Measurements from ENCODE around the gene MYLK4. TPM values are rescaled to one million over a fixed set of nuclear protein-coding genes. Genes with fewer than 3 reads are reported as not detected.

The MYLK4 gene
- total RNA-seq: 0.91 TPM
- polyA plus RNA-seq: under 1 TPM in 2 of 4 donors, not detected in 2; 0.20 to 0.37 TPM

DNA sequence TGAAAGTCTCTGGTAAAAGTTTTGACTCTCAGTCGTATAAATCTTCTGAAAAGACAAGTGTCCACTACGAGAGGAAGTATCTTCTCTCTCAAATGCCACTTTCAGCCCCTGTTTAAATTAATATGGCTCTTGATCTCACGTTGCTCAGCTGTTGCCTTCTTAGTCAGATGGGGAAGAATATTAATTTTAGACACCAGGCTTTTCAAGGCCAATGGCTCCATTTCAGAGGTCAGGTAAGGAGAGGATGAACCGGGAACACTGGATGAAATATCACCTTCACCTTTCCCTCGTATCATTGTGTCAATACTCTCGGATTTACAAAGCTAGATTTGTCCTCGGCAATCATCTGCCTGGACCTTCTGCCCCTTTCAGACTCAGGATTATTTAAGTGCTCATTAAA, at the start of gene MYLK4:
TSS of gene MYLK4 (minus strand) at position 91 of the 400 bp plus-strand sequence. CDS start 1,628 bp downstream, outside the sequence.
- Mint-ChIP-seq H3K4me3 (no peak within 1 kb of the TSS), H3K27me3 (peaks cover 53% of the 10 kb centered on the region), H3K36me3 (no peaks in the 10 kb centered on the region), H3K9me3 (no peaks in the 10 kb centered on the region), H3K27ac (peak within 1 kb of the TSS in 1 of 3 donors; percentile 29), H3K4me1 (peaks cover 0 to 10% (median 6%) of the 10 kb centered on the region in 4 donors)
- no peak for ATAC-seq (ENCODE audit: low read depth in 2 of 2)
- no peak within 1 kb of the TSS for H3K4me3 ChIP-seq (ENCODE audit: low read depth, low read length)
- H3K27me3 ChIP-seq (ENCODE audit: control insufficient read depth, insufficient read depth, low read length): peaks cover 15% of the 10 kb centered on the region
- H3K27ac ChIP-seq (ENCODE audit: insufficient read depth, low read length, poor library complexity, severe bottlenecking): no peak within 1 kb of the TSS
- H3K4me1 ChIP-seq (ENCODE audit: control insufficient read depth, insufficient read depth, low read length, poor library complexity, severe bottlenecking): no peaks in the 10 kb centered on the region
- DNase-seq: no peak
- no peaks in the 10 kb centered on the region for H3K9me3 ChIP-seq (ENCODE audit: control insufficient read depth in 2 of 2, low read length in 2 of 2)
- no peaks in the 10 kb centered on the region for H3K36me3 ChIP-seq (ENCODE audit: control insufficient read depth, insufficient read depth, low read length)

DNA sequence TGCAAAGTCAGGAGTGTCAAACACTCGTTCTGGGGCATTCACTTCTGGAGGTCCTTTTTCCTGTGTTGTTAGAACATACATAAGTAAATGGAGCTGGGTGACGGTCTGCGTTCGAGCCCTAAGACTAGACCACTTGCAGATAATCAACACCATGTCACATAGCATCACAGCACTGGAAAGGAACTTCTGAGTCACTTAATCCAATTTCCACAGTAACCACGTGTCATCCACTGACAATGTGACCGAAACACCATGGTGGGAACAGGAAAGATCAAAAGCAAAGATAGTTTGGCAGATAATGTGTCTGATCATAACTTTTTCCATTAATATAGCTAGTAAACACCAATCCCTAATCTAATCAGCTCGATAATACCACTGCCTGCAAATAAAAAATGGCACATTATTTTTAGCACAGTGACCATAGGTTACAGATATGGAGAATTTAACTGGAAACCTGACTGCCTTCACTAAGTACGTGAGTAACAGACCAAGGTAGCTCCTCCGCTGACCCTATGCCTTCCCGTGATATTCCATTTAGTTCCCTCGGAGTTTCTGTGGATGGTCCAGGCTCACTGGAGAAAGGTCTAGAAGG, 49.3 kb upstream of the MYLK4 start:
- ATAC-seq (ENCODE audit: low read depth in 2 of 2) (no peak), DNase-seq (no peak)
- Histone ChIP-seq H3K4me1 (ENCODE audit: control insufficient read depth, insufficient read depth, low read length, poor library complexity, severe bottlenecking) (no peaks in the 10 kb centered on the region), H3K27ac (ENCODE audit: insufficient read depth, low read length, poor library complexity, severe bottlenecking) (no peak overlapping the region), H3K36me3 (ENCODE audit: control insufficient read depth, insufficient read depth, low read length) (no peaks in the 10 kb centered on the region), H3K9me3 (ENCODE audit: control insufficient read depth in 2 of 2, low read length in 2 of 2) (no peaks in the 10 kb centered on the region), H3K4me3 (ENCODE audit: low read depth, low read length) (no peak overlapping the region), H3K27me3 (ENCODE audit: control insufficient read depth, insufficient read depth, low read length) (no peaks in the 10 kb centered on the region)
- peaks cover 2% of the 10 kb centered on the region for H3K36me3 Mint-ChIP-seq
- H3K27ac Mint-ChIP-seq: no peak overlapping the region
- H3K4me3 Mint-ChIP-seq: no peak overlapping the region
- no peaks in the 10 kb centered on the region for H3K27me3 Mint-ChIP-seq
- no peaks in the 10 kb centered on the region for H3K9me3 Mint-ChIP-seq
- H3K4me1 Mint-ChIP-seq: peaks cover 0 to 8% (median 2%) of the 10 kb centered on the region in 4 donors

DNA sequence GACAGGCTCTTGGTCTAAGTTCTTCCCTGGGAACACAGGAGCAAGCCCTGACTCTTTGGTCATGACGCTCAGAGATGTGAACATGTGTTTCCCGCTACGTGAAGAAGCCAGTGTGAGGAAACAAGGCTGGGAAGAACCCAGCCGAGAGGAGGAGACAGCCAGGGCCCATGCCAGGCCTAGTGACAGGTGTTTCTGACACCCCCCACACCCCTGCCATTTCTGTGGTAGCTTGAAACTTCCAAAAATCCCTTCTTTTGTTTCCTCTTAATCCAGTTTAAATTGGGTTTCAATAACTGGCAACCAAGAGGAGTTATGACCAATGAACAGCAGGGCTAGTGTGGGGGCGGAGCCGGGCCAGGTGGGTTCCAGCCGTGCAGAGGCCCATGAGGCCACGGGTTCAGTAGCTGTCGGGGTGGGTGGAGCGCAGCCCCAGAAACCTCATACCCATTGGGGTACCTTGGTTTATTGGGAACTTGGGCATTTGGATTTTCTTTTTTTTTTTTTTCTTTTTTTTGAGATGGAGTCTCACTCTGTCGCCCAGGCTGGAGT, 47.9 kb upstream of the MYLK4 start:
- H3K4me3 Mint-ChIP-seq: no peak overlapping the region
- peaks cover 2% of the 10 kb centered on the region for H3K36me3 Mint-ChIP-seq
- H3K9me3 Mint-ChIP-seq: no peaks in the 10 kb centered on the region
- peak overlapping the region in 1 of 3 donors; percentile 42 for H3K27ac Mint-ChIP-seq
- DNase-seq (no peak), ATAC-seq (ENCODE audit: low read depth in 2 of 2) (no peak)
- Histone ChIP-seq H3K9me3 (ENCODE audit: control insufficient read depth in 2 of 2, low read length in 2 of 2) (no peaks in the 10 kb centered on the region), H3K36me3 (ENCODE audit: control insufficient read depth, insufficient read depth, low read length) (no peaks in the 10 kb centered on the region), H3K27ac (ENCODE audit: insufficient read depth, low read length, poor library complexity, severe bottlenecking) (no peak overlapping the region), H3K4me1 (ENCODE audit: control insufficient read depth, insufficient read depth, low read length, poor library complexity, severe bottlenecking) (peaks cover 5% of the 10 kb centered on the region), H3K4me3 (ENCODE audit: low read depth, low read length) (no peak overlapping the region), H3K27me3 (ENCODE audit: control insufficient read depth, insufficient read depth, low read length) (no peaks in the 10 kb centered on the region)
- no peaks in the 10 kb centered on the region for H3K27me3 Mint-ChIP-seq
- H3K4me1 Mint-ChIP-seq: peaks cover 0 to 15% (median 10%) of the 10 kb centered on the region in 4 donors

DNA sequence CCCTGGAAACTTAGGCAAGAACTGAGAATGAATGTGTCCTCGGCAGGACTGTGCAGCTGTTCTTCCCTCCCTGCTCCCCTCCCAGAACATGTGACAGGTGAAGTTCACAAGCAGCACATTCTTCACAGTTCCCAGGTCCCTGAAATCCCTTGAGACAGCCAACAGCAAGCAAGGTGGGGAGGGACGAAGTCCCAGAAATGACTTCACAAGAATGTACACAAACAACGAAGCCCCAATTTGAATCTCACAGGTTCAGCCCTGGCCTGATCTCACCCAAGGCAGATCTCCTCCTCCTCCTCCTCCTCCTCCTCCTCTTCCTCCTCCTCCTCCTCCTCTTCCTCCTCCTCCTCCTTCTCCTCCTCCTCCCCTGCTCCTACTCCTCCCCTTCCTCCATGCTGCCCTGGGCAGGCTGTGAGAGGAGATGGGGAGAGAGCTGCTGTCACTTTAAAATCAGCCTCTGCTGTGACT, 46.9 kb upstream of the MYLK4 start:
- Histone ChIP-seq H3K4me3 (ENCODE audit: low read depth, low read length) (no peak overlapping the region), H3K4me1 (ENCODE audit: control insufficient read depth, insufficient read depth, low read length, poor library complexity, severe bottlenecking) (peaks cover 16% of the 10 kb centered on the region), H3K9me3 (ENCODE audit: control insufficient read depth in 2 of 2, low read length in 2 of 2) (no peaks in the 10 kb centered on the region), H3K27me3 (ENCODE audit: control insufficient read depth, insufficient read depth, low read length) (no peaks in the 10 kb centered on the region), H3K36me3 (ENCODE audit: control insufficient read depth, insufficient read depth, low read length) (no peaks in the 10 kb centered on the region), H3K27ac (ENCODE audit: insufficient read depth, low read length, poor library complexity, severe bottlenecking) (no peak overlapping the region)
- H3K27me3 Mint-ChIP-seq: no peaks in the 10 kb centered on the region
- H3K27ac Mint-ChIP-seq: peak overlapping the region in 1 of 3 donors; percentile 69
- no peak for DNase-seq
- H3K9me3 Mint-ChIP-seq: no peaks in the 10 kb centered on the region
- H3K4me1 Mint-ChIP-seq: peaks cover 0 to 22% (median 17%) of the 10 kb centered on the region in 4 donors
- no peak overlapping the region for H3K4me3 Mint-ChIP-seq
- H3K36me3 Mint-ChIP-seq: peaks cover 2% of the 10 kb centered on the region
- no peak for ATAC-seq (ENCODE audit: low read depth in 2 of 2)

DNA sequence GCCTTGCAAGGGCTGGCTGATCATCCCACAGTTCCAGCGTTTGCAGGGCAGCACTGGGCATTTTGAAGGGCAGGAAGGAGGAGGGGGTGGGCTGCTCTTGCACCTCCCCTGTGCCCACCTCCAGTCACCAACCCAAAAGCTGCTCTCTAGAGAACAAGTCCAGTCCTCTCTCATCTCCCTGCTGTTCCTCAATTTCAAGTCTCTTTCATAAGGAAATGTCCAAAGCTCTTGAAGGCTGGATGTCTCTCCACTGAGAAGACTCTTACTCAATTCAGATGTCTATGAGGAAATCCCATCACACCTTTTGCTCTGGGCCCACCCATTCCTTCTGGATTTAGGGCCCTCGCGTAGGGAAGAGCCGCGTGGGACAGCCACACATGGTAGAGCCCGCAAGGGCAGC, 46.1 kb upstream of the MYLK4 start:
- H3K27me3 ChIP-seq (ENCODE audit: control insufficient read depth, insufficient read depth, low read length): no peaks in the 10 kb centered on the region
- Mint-ChIP-seq H3K9me3 (no peaks in the 10 kb centered on the region), H3K4me3 (no peak overlapping the region), H3K27me3 (no peaks in the 10 kb centered on the region), H3K36me3 (peaks cover 2% of the 10 kb centered on the region), H3K4me1 (peaks cover 0 to 29% (median 17%) of the 10 kb centered on the region in 4 donors), H3K27ac (peak overlapping the region in 1 of 3 donors; percentile 31)
- DNase-seq (no peak), ATAC-seq (ENCODE audit: low read depth in 2 of 2) (no peak)
- no peaks in the 10 kb centered on the region for H3K9me3 ChIP-seq (ENCODE audit: control insufficient read depth in 2 of 2, low read length in 2 of 2)
- H3K4me3 ChIP-seq (ENCODE audit: low read depth, low read length): no peak overlapping the region
- no peak overlapping the region for H3K27ac ChIP-seq (ENCODE audit: insufficient read depth, low read length, poor library complexity, severe bottlenecking)
- H3K36me3 ChIP-seq (ENCODE audit: control insufficient read depth, insufficient read depth, low read length): no peaks in the 10 kb centered on the region
- peaks cover 17% of the 10 kb centered on the region for H3K4me1 ChIP-seq (ENCODE audit: control insufficient read depth, insufficient read depth, low read length, poor library complexity, severe bottlenecking)

DNA sequence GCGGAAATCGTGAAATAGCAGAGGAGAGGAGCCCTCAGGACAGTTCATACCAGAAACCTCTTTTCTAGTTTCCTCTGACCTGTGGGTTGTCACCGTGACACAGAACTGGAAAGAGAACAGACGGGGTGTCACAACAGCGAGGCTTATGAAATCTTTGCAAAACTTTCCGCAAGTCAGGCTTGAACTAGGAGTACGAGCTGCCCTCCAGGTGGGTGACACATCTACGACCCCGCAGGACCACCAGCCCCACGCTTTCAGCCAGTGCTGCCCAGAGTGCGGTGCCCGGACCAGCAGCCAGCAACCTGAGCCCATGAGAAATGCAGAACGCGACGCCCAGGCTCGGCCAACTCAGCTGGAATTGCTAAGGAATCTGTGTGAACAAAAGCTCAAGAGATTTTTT, 45.2 kb upstream of the MYLK4 start:
- DNase-seq (no peak), ATAC-seq (ENCODE audit: low read depth in 2 of 2) (no peak)
- Mint-ChIP-seq H3K36me3 (peaks cover 2% of the 10 kb centered on the region), H3K9me3 (no peaks in the 10 kb centered on the region), H3K4me3 (no peak overlapping the region), H3K27ac (peak overlapping the region in 1 of 3 donors; percentile 44), H3K27me3 (no peaks in the 10 kb centered on the region), H3K4me1 (peaks cover 4 to 35% (median 22%) of the 10 kb centered on the region in 4 donors)
- no peaks in the 10 kb centered on the region for H3K27me3 ChIP-seq (ENCODE audit: control insufficient read depth, insufficient read depth, low read length)
- H3K27ac ChIP-seq (ENCODE audit: insufficient read depth, low read length, poor library complexity, severe bottlenecking): no peak overlapping the region
- peaks cover 17% of the 10 kb centered on the region for H3K4me1 ChIP-seq (ENCODE audit: control insufficient read depth, insufficient read depth, low read length, poor library complexity, severe bottlenecking)
- H3K9me3 ChIP-seq (ENCODE audit: control insufficient read depth in 2 of 2, low read length in 2 of 2): no peaks in the 10 kb centered on the region
- H3K36me3 ChIP-seq (ENCODE audit: control insufficient read depth, insufficient read depth, low read length): no peaks in the 10 kb centered on the region
- H3K4me3 ChIP-seq (ENCODE audit: low read depth, low read length): no peak overlapping the region

DNA sequence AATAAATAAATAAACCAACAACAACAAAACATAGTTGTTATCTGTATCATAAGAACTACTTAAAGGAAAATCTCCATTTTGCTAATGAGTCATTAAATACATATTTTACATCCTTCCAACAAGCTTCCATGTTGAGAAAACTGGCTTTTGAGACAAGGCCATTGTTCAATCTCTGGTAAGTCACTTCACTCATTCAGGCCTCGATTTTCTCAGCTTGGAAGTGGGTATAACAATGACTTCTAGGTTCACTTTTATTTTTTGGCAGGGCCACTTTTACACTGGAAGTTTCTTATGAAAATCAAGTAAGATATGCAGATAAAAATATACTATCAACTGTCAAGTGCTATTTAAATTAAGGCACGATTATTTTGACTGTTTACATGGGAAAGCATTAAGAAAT, 44.4 kb upstream of the MYLK4 start:
- ATAC-seq (ENCODE audit: low read depth in 2 of 2) (no peak), DNase-seq (no peak)
- Mint-ChIP-seq H3K27ac (peak overlapping the region in 1 of 3 donors; percentile 44), H3K4me3 (no peak overlapping the region), H3K27me3 (no peaks in the 10 kb centered on the region), H3K36me3 (peaks cover 2% of the 10 kb centered on the region), H3K9me3 (no peaks in the 10 kb centered on the region), H3K4me1 (peaks cover 4 to 41% (median 22%) of the 10 kb centered on the region in 4 donors)
- Histone ChIP-seq H3K27me3 (ENCODE audit: control insufficient read depth, insufficient read depth, low read length) (no peaks in the 10 kb centered on the region), H3K9me3 (ENCODE audit: control insufficient read depth in 2 of 2, low read length in 2 of 2) (no peaks in the 10 kb centered on the region), H3K36me3 (ENCODE audit: control insufficient read depth, insufficient read depth, low read length) (no peaks in the 10 kb centered on the region), H3K4me3 (ENCODE audit: low read depth, low read length) (no peak overlapping the region), H3K27ac (ENCODE audit: insufficient read depth, low read length, poor library complexity, severe bottlenecking) (no peak overlapping the region), H3K4me1 (ENCODE audit: control insufficient read depth, insufficient read depth, low read length, poor library complexity, severe bottlenecking) (peaks cover 17% of the 10 kb centered on the region)

All from CD4-positive, CD25-positive, alpha-beta regulatory T cell (primary cell).